Heart left ventricle (tissue), 16 donors: Measurements from ENCODE around the gene ABO. TPM values are rescaled to one million over a fixed set of nuclear protein-coding genes. Genes with fewer than 3 reads are reported as not detected.
"Not testable (repeated sequence)": the region's sequence is repeated elsewhere in the genome, so short reads cannot be mapped to it uniquely, and the experiment has no call there.

Experiments
- ATAC-seq, 4 donors: fragments of 200-7000 bp; cut with Tn5 transposase; one replicate each; pipeline ENCODE4 v1.9.1; 2020 to 2022; ENCODE audit warnings: moderate library complexity in 4 of 4, mild to moderate bottlenecking in 3 of 4, moderate number of reproducible peaks in 1 of 4
- DNase-seq, 5 donors: peaks; one replicate each; pipeline ENCODE4 v3.0.0-alpha.2; 2020
- H3K27ac ChIP-seq, 12 donors: fragments of 200-600 bp; sonication (generic) in 4 of 12; one replicate each; pipeline versions ENCODE4 v1.5.0 to v1.8.0; 2016 to 2022; ENCODE audit warnings: mild to moderate bottlenecking in 2 of 12
- H3K27me3 ChIP-seq, 9 donors: fragments of 200-600 bp; sonication (generic) in 2 of 9; one replicate each; pipeline versions ENCODE4 v1.5.1 to v1.8.0; 2016 to 2022; ENCODE audit warnings: mild to moderate bottlenecking in 3 of 9
- H3K36me3 ChIP-seq, 9 donors: fragments of 200-600 bp; sonication (generic) in 2 of 9; one replicate each; pipeline versions ENCODE4 v1.5.0 to v1.8.0; 2018 to 2022; ENCODE audit warnings: mild to moderate bottlenecking in 2 of 9
- H3K4me1 ChIP-seq, 12 donors: fragments of 200-600 bp; sonication (generic) in 4 of 12; one replicate each; pipeline versions ENCODE4 v1.5.0 to v1.8.0; 2016 to 2022; ENCODE audit warnings: mild to moderate bottlenecking in 3 of 12
- H3K4me3 ChIP-seq, 12 donors: fragments of 200-600 bp; sonication (generic) in 4 of 12; one replicate each; pipeline versions ENCODE4 v1.5.0 to v1.8.0; 2017 to 2022; ENCODE audit warnings: mild to moderate bottlenecking in 9 of 12, moderate library complexity in 4 of 12
- H3K9me3 ChIP-seq, 12 donors: fragments of 200-600 bp; sonication (generic) in 4 of 12; one replicate each; pipeline versions ENCODE4 v1.5.0 to v1.8.0; 2016 to 2022; ENCODE audit warnings: mild to moderate bottlenecking in 1 of 12
- CTCF ChIP-seq, 12 donors: fragments of 200-600 bp; sonication (generic) in 4 of 12; IDR thresholded peaks; one replicate each; pipeline versions ENCODE4 v1.5.0 to v1.8.0; 2018 to 2022; ENCODE audit warnings: antibody characterized with exemption in 12 of 12, mild to moderate bottlenecking in 5 of 12
- POLR2A ChIP-seq, 2 donors: fragments of 450-650 bp; IDR thresholded peaks; one replicate each; pipeline ENCODE4 v1.6.1; 2017; ENCODE audit warnings: antibody characterized with exemption in 2 of 2, mild to moderate bottlenecking in 2 of 2, moderate library complexity in 2 of 2
- WGBS, 4 donors: extraction: QIAGEN DNeasy Blood & Tissue Kit in 2 of 4; methylation state at CpG; one replicate each; pipeline versions ENCODE4 v1.1.5 to v1.1.7; 2013 to 2018; 5-methylcytosine and 5-hydroxymethylcytosine counted together
- intact Hi-C, 10 donors: fragments of 100-400 bp; cut with DNase I; formaldehyde crosslinking; loops; one replicate each; pipeline versions ENCODE4 v1.11.1 to v1.14.2; 2022
- polyA plus RNA-seq, 2 donors: library from polyadenylated mRNA; stranded (reverse); fragments of 200-250 nt; gene quantifications; one replicate each; pipeline ENCODE4 v1.2.3, GENCODE V29; 2013
- total RNA-seq, 9 donors: library from RNA; depleted of rRNA in 2 of 9; stranded (reverse); fragments of >200 nt in 2 of 9; fragmentation: NEBNext Ultra II Directional in 3 of 9; extraction: Animal tissue kit (Norgen Biotek cat#: 25700) in 3 of 9; gene quantifications; one replicate each; pipeline versions ENCODE4 v1.1.0 to v1.2.4, GENCODE V29; 2016 to 2023
- donor health status: ischemic (EF 13 %, LVEDD 7.1; RV severe dilation, severe dysfunction).
- donor health status: healthy with polysubstance abuse.
- donor health status: DM: no; HTN: yes; CAD: no.
- donor health status: DM: no; HTN: no; CAD: no.
- donor health status: ischemic (EF 25% LVEDD 6.9; RV normal size, moderate dysfunction).
- donor health status: ischemic (EF 25% LVEDD 5.7; RV mildly dilated, moderate dysfunction).
- donor health status: healthy.
- donor health status: DM: yes; HTN: yes; CAD: no.
- donor health status: ischemic (EF 35%, LVEDD 5.7; RV mildly dilated, moderate dysfunction).
- donor health status: nonischemic (EF 11% LVEDD 7.7; RV severe dilation, severe dysfunction).
- donor health status: DM: yes; HTN: yes; CAD: no.
- donor health status: PGD.
- donor health status: ischemic (EF 29% LVEDD 5.4; RV normal size, mild dysfunction).
- donor health status: nonischemic (EF 23%, LVEDD 6.1; RV moderate dilation, normal function).

Gene ABO
- total and polyA plus RNA-seq, 11 donors = 0.43 to 3.5 (median 1.9) TPM

- intact Hi-C loops = loop anchor here in 2 of 10 donors (5.0 to 10.0 kb wide), 2 partner anchors 47 to 101 kb away; partner anchors contain the start of gene SURF6 (in 1 of the 2)
- ATAC-seq = peak in 1 of 4 donors; percentile 49
- TF ChIP-seq POLR2A (IDR thresholded peaks at IDR 0.05) (no peak), CTCF (IDR thresholded peaks at IDR 0.05) (no peak)
- H3K27ac ChIP-seq = peak overlapping the region; percentile 24 to 95 (median 67)
- peak overlapping the region in 2 of 12 donors; percentile 7 to 12 for H3K4me3 ChIP-seq
- no peaks in the 10 kb centered on the region for H3K36me3 ChIP-seq
- H3K9me3 ChIP-seq = no peaks in the 10 kb centered on the region
- H3K27me3 ChIP-seq = no peaks in the 10 kb centered on the region
- 67 to 71% (median 68%) methylated on average over 25 to 32 of the region's 32 CpGs for WGBS, 4 donors
- DNase-seq = peak in 2 of 5 donors; percentile 50 to 56
- peaks cover 0 to 21% (median 14%) of the 10 kb centered on the region in 12 donors for H3K4me1 ChIP-seq
Observed at GRCh38 chr9:133233681-133234432, 41.1 kb downstream of the ABO start.

GRCh38 chr9:133231934-133232568, 43.0 kb downstream of the ABO start:
- WGBS, 4 donors = 84 to 88% (median 85%) methylated on average over 24 of the region's 24 CpGs

GRCh38 chr9:133230514-133230913, 44.5 kb downstream of the ABO start:
- not testable (repeated sequence) for ATAC-seq, H3K4me3 ChIP-seq, H3K36me3 ChIP-seq, H3K27me3 ChIP-seq, H3K9me3 ChIP-seq, H3K4me1 ChIP-seq, H3K27ac ChIP-seq, DNase-seq
- WGBS, 4 donors = 89 to 91% (median 90%) methylated on average over 7 of the region's 7 CpGs
- intact Hi-C loops = loop anchor here in 2 of 10 donors (5.0 to 10.0 kb wide), 2 partner anchors 43 to 104 kb away; partner anchors contain the start of gene SURF6 (in 1 of the 2)

More at GRCh38 chr9:133231934-133232568, 43.0 kb downstream of the ABO start:
- not testable (repeated sequence) for H3K4me1 ChIP-seq, H3K36me3 ChIP-seq, H3K27me3 ChIP-seq, H3K4me3 ChIP-seq, H3K9me3 ChIP-seq, H3K27ac ChIP-seq, DNase-seq, ATAC-seq
- intact Hi-C loops = loop anchor here in 2 of 10 donors (5.0 to 10.0 kb wide), 2 partner anchors 45 to 103 kb away; partner anchors contain the start of gene SURF6 (in 1 of the 2)

GRCh38 chr9:133230093-133230492, 44.9 kb downstream of the ABO start:
- 81 to 87% (median 85%) methylated on average over 5 of the region's 5 CpGs for whole genome bisulfite sequencing, 4 donors
- TF ChIP-seq POLR2A (IDR thresholded peaks at IDR 0.05) (no peak), CTCF (IDR thresholded peaks at IDR 0.05) (no peak)

GRCh38 chr9:133228474-133229193, 46.4 kb downstream of the ABO start:
- WGBS, 4 donors = 81 to 89% (median 83%) methylated on average over 15 to 22 of the region's 22 CpGs
- H3K27me3 ChIP-seq, H3K27ac ChIP-seq, DNase-seq, H3K4me1 ChIP-seq, intact Hi-C loops, H3K4me3 ChIP-seq, ATAC-seq, H3K36me3 ChIP-seq, H3K9me3 ChIP-seq: not testable (repeated sequence)

More at GRCh38 chr9:133230093-133230492, 44.9 kb downstream of the ABO start:
- peaks cover 0 to 4% (median 0%) of the 10 kb centered on the region in 9 donors for H3K27me3 ChIP-seq
- H3K9me3 ChIP-seq = no peaks in the 10 kb centered on the region
- no peak overlapping the region for H3K4me3 ChIP-seq
- intact Hi-C loops = loop anchor here in 2 of 10 donors (5.0 to 10.0 kb wide), 2 partner anchors 43 to 105 kb away; partner anchors contain the start of gene SURF6 (in 1 of the 2)
- no peak overlapping the region for H3K27ac ChIP-seq
- H3K36me3 ChIP-seq = no peaks in the 10 kb centered on the region
- DNase-seq (no peak), ATAC-seq (no peak)
- H3K4me1 ChIP-seq = peaks cover 0 to 4% (median 0%) of the 10 kb centered on the region in 12 donors

- WGBS, 4 donors = 85 to 93% (median 90%) methylated on average over 6 to 8 of the region's 8 CpGs
- intact Hi-C loops, ATAC-seq, DNase-seq, H3K4me3 ChIP-seq, H3K36me3 ChIP-seq, H3K27me3 ChIP-seq, H3K27ac ChIP-seq, H3K4me1 ChIP-seq, H3K9me3 ChIP-seq: not testable (repeated sequence)
Observed at GRCh38 chr9:133227996-133228395, 47.0 kb downstream of the ABO start.
